ENCODE measurements around the gene LINC01488. TPM values are rescaled to one million over a fixed set of nuclear protein-coding genes. Genes with fewer than 3 reads are reported as not detected.

The LINC01488 gene
- polyA plus RNA-seq, 3 donors from 2014 or later, result not detected

DNA sequence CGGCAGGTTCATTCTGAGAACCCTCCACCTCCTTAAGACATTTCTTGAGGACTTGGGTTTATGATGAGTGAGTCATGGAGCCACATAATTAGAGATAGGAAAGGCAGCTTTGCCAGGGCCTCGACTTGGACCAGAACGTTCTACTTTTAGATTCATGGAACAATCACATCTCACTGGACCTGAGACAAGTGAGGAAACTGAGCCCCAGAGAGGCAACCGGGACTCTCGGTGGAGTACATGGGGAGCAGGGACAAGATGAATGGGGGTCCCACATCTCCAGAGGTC, 59.5 kb downstream of the LINC01488 start:
- Mint-ChIP-seq H3K36me3 (no peaks in the 10 kb centered on the region), H3K27ac (no peak overlapping the region), H3K9me3 (peaks cover 0 to 2% (median 0%) of the 10 kb centered on the region in 6 donors), H3K4me1 (no peaks in the 10 kb centered on the region), H3K27me3 (ENCODE audit: low read depth in 3 of 3) (peaks cover 3 to 6% (median 4%) of the 10 kb centered on the region in 3 donors), H3K4me3 (no peak overlapping the region)
- no peak for DNase-seq

DNA sequence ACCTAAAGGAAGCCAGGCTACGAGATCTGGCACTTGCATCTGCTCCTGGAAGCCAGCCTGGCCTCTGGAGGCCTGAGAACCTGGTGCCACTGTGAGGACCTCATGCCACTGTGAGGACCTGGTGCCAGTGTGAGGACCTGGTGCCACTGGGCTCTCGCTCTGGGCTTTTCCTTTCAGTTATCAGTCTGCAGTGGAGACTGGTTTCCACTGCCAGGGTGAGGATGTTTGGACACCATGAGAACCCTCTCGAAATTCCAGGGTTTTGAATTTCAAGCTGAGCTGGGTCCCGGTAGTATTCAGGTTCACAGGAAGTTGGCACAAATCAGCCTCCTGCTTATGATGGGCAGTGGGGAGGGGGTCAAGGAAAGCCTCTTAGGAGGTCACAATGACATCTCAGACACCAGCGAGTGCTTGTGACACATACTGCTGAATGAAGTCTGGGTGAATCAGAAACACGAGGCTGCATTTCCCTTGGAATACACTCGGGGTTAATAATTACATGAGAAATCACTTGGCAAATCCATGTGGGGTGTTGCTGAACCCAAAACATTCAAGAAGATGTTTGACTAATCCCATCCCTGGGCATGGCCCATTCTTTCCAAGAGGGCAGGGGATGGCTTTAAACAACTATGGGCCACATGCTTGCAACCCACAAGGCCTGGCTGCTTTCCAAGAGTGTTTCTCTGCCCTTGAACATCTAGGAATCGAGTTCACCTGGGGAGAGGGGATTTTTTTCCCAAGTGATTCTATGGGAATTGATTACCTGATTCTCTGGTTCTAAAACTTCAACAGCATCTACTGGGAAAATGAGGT, 60.2 kb downstream of the LINC01488 start:
- DNase-seq, result no peak
- Mint-ChIP-seq H3K4me3 (no peak overlapping the region), H3K36me3 (no peaks in the 10 kb centered on the region), H3K27ac (no peak overlapping the region), H3K27me3 (ENCODE audit: low read depth in 3 of 3) (peaks cover 3 to 6% (median 4%) of the 10 kb centered on the region in 3 donors), H3K4me1 (no peaks in the 10 kb centered on the region), H3K9me3 (peaks cover 0 to 2% (median 0%) of the 10 kb centered on the region in 6 donors)

DNA sequence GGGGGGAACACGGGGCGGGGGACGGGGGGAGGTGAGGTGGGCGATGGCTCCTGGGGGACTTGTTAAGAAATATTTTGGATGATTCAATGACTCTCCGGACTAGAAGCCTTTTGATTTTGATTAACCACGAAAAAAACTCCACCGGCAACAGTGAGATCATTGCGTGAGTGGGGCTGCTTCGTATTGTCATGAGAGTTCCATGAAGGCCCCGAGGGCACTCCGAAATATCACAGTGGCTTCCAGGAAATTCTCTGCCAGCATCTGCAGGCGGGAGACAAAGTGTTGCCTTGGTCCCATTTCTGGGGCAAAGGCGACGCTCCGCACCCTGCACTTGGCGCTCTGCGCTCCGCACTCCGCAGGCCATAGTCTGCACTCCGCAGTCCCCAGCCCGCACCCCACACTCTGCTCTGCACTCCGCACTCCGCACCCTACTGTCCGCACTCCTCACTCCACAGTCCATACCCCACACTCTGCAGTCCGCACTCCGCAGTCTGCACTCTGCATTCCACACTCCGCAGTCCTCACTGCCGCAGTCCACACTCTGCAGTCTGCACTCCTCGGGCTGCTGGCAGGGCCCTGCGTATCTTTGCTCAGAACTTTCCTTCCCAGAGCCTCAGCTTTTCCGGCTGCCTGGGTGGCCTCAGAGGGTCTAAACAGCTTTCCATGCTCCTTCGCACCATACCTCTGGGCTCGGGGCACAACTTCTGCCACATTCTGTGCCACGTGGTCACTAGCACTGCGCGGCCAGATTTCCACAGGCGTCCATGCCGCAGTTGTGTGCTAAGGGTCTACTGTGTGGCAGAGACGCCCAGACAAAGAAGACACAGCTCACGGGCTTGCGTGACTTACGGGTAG, 61.1 kb downstream of the LINC01488 start:
- DNase-seq, result no peak
- Mint-ChIP-seq H3K27me3 (ENCODE audit: low read depth in 3 of 3) (peaks cover 3 to 6% (median 4%) of the 10 kb centered on the region in 3 donors), H3K27ac (no peak overlapping the region), H3K4me3 (no peak overlapping the region), H3K36me3 (no peaks in the 10 kb centered on the region), H3K9me3 (peaks cover 0 to 2% (median 0%) of the 10 kb centered on the region in 6 donors), H3K4me1 (no peaks in the 10 kb centered on the region)

Other genes with a start within 250 kb of the LINC01488 start
- not detected for gene MYEOV, start 187.5 kb upstream of the LINC01488 start, polyA plus RNA-seq
- gene CCND1, start 159.5 kb downstream of the LINC01488 start, polyA plus RNA-seq, result 1 to 10 TPM in 1 of 3 donors, under 1 TPM in 1, not detected in 1; 0.85 to 1.3 TPM
- gene LTO1, start 193.7 kb downstream of the LINC01488 start, polyA plus RNA-seq, result 10 to 100 TPM in 2 of 3 donors, 1 to 10 TPM in 1; 7.2 to 13.1 (median 12.3) TPM
- not detected for gene FGF19, start 222.4 kb downstream of the LINC01488 start, polyA plus RNA-seq